Measurements from ENCODE around the gene SH3PXD2B.

DNA sequence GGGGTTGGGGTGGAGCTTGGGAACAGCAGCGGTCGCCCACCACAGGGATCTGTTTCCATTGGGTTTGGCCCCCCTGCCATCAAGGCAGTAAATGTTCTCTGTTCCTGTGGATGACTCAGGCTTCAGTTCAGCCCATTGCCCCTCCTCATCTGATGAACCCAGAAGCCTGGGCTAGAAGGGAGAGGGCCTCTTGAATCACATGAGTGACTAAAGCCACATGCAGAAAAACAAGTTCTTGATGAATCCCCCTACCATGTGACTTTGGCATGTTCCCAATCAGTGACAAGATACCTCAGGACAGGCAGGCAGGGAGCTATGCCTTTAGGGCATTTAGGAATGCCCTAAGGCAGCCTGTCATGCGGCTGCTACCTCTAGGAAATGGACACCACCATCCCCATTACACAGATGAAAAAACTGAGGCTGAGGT, 2.5 kb downstream of the SH3PXD2B start:
- no peak for TF ChIP-seq POLR2AphosphoS5 (IDR thresholded peaks at IDR 0.05; ENCODE audit: low read depth, low read length)
- no peak for TF ChIP-seq SIN3A (IDR thresholded peaks at IDR 0.05; ENCODE audit: borderline replicate concordance, insufficient read depth, low read length)
- TF ChIP-seq TAF1 (IDR thresholded peaks at IDR 0.05; ENCODE audit: borderline replicate concordance, insufficient read depth, low read length) = no peak
- TF ChIP-seq, protein P1, sequence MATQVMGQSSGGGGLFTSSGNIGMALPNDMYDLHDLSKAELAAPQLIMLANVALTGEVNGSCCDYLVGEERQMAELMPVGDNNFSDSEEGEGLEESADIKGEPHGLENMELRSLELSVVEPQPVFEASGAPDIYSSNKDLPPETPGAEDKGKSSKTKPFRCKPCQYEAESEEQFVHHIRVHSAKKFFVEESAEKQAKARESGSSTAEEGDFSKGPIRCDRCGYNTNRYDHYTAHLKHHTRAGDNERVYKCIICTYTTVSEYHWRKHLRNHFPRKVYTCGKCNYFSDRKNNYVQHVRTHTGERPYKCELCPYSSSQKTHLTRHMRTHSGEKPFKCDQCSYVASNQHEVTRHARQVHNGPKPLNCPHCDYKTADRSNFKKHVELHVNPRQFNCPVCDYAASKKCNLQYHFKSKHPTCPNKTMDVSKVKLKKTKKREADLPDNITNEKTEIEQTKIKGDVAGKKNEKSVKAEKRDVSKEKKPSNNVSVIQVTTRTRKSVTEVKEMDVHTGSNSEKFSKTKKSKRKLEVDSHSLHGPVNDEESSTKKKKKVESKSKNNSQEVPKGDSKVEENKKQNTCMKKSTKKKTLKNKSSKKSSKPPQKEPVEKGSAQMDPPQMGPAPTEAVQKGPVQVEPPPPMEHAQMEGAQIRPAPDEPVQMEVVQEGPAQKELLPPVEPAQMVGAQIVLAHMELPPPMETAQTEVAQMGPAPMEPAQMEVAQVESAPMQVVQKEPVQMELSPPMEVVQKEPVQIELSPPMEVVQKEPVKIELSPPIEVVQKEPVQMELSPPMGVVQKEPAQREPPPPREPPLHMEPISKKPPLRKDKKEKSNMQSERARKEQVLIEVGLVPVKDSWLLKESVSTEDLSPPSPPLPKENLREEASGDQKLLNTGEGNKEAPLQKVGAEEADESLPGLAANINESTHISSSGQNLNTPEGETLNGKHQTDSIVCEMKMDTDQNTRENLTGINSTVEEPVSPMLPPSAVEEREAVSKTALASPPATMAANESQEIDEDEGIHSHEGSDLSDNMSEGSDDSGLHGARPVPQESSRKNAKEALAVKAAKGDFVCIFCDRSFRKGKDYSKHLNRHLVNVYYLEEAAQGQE (IDR thresholded peaks at IDR 0.05; ENCODE audit: insufficient read depth in 1 of 2, low read depth in 2 of 2, low read length in 2 of 2) = no peak

Data from PFSK-1 (cell line).